GM12875 (cell line): Measurements from ENCODE around the gene SAMD1.

Experiments used
- H3K4me3 ChIP-seq: one replicate; pipeline ENCODE4 v1.5.1; 2011; ENCODE audit warnings: low read depth, low read length, control low read depth
- TF ChIP-seq, protein P1 (sequence below): IDR thresholded peaks from 2 replicates; pipeline ENCODE4 v1.5.1; 2011; ENCODE audit warnings: low read depth, mild to moderate bottlenecking, control low read depth, inconsistent platforms, low read length, moderate library complexity, borderline replicate concordance; ENCODE audit not compliant: insufficient read depth

The SAMD1 gene

DNA sequence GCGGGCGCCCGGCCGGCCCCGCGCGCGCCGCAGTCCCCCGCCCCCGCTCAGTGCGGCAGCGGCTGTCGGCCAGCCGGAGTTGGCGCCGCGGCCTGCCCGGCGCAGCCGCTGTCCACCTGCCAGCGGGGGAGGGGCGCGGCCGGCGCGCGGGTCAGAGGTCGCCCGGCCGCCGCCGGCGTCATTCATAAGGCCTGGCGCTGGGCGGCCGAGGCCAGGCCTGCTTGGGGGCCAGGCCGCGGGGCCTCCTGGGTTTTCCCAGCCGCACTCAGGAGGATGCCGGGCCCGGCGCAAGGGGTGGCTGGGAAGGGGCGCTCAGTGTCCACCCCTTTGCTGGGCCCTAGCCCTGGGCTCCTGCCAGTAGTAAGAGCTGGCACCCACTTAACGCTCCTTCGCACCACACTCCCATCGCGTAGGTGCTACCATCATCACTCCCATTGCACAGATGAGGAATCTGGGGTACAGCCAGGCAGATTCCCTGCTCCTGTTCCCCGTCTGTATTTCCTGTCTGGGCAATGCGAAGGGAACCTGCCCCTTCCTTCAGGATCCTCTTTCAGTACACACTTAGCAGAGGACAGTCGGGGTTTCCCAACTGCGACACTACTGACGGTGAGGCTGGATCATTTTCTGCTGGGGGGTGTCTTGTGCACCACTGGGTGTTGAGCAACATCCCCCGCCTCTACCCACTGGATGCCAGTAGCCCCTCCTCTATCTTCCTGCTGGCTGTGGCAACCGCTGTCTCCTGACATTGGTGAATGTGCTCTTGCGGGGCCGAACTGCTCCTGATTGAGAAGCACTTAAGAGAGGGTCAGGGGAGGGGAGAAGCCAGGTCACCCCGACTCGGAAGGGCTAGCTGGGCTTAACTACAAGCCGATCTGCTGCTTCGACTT is 27.9 kb upstream of the SAMD1 start:
- H3K4me3 ChIP-seq = peak overlapping the region; percentile 52
- TF ChIP-seq, protein P1, sequence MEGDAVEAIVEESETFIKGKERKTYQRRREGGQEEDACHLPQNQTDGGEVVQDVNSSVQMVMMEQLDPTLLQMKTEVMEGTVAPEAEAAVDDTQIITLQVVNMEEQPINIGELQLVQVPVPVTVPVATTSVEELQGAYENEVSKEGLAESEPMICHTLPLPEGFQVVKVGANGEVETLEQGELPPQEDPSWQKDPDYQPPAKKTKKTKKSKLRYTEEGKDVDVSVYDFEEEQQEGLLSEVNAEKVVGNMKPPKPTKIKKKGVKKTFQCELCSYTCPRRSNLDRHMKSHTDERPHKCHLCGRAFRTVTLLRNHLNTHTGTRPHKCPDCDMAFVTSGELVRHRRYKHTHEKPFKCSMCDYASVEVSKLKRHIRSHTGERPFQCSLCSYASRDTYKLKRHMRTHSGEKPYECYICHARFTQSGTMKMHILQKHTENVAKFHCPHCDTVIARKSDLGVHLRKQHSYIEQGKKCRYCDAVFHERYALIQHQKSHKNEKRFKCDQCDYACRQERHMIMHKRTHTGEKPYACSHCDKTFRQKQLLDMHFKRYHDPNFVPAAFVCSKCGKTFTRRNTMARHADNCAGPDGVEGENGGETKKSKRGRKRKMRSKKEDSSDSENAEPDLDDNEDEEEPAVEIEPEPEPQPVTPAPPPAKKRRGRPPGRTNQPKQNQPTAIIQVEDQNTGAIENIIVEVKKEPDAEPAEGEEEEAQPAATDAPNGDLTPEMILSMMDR = no peak

DNA sequence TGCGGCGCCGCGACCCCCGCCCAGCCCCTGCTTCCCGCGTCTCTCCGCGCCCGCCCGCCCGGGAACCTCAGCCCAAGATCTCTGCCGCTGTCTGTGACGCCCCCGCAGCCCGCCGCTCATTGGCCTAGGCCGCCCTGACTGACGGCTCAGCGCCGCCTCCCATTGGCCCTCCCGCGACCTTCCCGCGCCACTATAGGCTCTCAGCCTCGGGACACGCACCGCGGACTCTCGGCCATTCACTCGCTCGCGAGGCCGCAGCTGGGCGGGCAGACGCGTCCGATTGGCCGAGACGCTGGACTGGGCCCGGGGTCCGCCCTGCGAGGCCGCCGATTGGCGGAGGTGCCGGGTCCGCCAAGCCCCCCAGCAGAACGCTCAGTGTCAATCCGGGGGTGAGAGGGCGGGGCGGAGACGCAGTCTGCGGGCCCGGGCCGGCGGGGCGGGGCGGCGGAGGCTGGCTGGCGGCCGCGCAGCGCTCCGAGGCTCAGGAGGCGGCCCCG is 27.2 kb upstream of the SAMD1 start, which contains the start of gene PRKACA:
PRKACA (minus strand) TSS at position 95 of the 497 bp plus-strand sequence. CDS start 215 bp downstream, outside the sequence.
- TF ChIP-seq, protein P1 = no peak
- peak within 1 kb of the TSS; percentile 84 for H3K4me3 ChIP-seq

DNA sequence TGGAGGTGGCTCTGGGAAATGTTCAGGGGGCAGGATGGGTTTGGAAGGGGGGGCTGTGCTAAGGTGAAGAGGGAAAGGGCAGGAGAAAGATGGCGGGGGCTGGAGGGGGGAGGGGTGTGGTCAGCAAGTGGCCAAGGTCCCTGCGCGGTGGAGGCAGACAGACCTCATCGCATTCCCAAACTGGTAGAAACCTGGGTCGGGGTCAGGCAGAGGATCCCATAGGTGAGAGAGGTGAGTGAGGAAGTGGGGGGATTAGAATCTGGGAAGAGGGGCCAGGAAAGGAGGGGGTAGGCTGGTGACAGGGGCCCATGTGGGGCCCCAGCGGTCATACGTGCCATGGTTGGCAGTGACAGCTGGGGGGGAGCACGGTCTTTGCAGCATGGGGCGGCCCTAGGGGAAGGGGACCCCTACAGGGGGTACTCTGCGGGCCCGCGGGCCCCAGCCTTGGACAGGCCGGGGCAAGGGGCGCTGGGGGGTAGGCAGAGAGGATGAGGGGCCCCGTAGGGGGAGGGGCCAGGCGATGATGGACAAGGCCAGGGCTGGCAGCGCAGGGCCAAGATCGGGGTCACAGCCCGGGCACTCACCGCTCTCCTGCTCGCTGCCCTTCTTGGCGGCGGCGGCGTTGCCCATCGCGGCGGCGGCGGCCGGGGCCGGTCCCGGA is 26.5 kb upstream of the SAMD1 start:
- TF ChIP-seq, protein P1 = no peak
- H3K4me3 ChIP-seq = peak overlapping the region; percentile 84

DNA sequence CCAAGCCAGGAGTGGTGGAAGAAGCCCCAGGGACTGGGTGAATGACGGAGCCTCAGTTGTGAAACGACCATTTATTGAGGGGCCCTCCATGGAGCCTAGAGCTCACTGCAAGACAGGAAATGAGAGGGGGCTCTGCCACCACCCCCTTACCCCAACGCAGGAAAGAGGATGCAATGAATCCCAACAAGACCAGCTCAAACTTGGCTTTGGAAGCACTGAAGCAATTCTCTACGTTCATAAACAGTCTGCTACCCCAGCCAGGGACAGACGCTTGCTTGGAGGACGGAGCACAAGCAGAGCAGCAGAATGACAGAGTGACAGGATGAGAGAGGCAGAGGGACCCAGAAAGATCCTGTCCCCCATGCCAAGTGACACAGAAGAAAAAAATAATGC is 26.0 kb upstream of the SAMD1 start:
- H3K4me3 ChIP-seq = peak overlapping the region; percentile 84
- TF ChIP-seq, protein P1 = no peak

DNA sequence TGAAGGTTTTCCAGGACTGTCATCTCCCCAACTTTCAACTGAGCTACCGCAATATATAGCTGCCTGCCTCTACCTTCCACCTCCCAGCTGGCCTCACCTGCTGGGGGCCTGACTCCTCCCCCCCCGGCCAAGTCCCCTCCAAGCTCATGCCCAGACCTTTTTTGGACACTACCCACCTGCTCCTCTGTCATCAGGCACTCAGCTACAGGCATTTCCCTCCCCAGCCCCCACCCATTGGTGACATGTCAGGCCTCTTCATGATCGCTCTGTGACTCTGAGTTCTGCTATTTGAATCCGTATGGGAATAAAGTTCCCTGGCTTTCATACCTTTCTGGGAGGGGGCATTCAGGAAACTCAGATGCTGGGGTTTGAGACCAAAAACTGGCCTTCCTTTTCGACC is 25.2 kb upstream of the SAMD1 start:
- H3K4me3 ChIP-seq = no peak overlapping the region
- TF ChIP-seq, protein P1 = no peak

DNA sequence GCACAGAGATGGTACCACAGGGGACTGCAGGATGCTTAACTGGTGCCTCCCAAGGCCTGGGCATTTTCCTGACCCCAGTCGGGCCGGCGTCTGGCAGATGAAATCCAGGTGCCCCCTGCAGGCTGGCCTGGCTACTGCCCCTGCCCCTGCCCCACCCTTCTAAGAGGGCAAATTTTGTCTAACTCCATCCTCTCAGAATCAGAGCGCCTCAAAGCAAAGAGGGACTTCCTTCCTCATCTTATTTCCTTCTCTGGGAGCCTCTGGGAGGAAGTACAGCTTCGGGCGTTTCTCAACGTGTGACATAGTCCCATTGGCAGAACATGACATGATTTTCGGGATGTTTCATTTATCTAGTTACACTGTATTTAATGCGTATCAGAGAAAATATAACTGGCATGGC is 24.3 kb upstream of the SAMD1 start:
- H3K4me3 ChIP-seq = no peak overlapping the region
- TF ChIP-seq, protein P1 = peak; percentile 68
